ENCODE results near the gene UNC5A.

DNA sequence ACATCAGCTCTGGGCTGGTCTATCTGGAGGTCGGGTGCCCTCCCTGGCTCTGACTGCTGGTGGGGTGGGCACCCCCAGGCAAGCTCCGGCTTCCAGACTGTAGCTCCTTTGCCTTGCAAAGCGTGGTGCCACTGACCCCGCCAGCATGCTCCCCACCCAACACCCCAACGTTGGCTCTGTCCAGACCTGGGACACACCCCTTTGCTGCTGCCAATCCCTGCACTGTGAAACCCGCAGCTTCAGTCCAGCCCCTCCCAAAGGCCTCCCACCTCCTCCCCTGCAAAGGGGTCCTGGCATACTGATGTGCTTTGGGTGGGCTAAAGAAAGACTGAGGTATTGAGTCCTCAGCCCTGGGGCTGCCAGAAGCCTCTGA, 3.9 kb downstream of the UNC5A start:
- no peak for TF ChIP-seq POLR2A (IDR thresholded peaks at IDR 0.05)
- TF ChIP-seq, protein P1, sequence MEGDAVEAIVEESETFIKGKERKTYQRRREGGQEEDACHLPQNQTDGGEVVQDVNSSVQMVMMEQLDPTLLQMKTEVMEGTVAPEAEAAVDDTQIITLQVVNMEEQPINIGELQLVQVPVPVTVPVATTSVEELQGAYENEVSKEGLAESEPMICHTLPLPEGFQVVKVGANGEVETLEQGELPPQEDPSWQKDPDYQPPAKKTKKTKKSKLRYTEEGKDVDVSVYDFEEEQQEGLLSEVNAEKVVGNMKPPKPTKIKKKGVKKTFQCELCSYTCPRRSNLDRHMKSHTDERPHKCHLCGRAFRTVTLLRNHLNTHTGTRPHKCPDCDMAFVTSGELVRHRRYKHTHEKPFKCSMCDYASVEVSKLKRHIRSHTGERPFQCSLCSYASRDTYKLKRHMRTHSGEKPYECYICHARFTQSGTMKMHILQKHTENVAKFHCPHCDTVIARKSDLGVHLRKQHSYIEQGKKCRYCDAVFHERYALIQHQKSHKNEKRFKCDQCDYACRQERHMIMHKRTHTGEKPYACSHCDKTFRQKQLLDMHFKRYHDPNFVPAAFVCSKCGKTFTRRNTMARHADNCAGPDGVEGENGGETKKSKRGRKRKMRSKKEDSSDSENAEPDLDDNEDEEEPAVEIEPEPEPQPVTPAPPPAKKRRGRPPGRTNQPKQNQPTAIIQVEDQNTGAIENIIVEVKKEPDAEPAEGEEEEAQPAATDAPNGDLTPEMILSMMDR (IDR thresholded peaks at IDR 0.05) = no peak
